HG03439 (cell line): ENCODE measurements around the gene MAPK6.

ENCODE experiments used
- ATAC-seq: cut with Tn5 transposase; IDR thresholded peaks from one replicate; pipeline ENCODE4 v1.9.1; 2021; ENCODE audit warnings: mild to moderate bottlenecking, moderate library complexity; ENCODE audit not compliant: unreplicated experiment

MAPK6 gene

GRCh38 chr15:52010633-52011595 is 8.1 kb upstream of the MAPK6 start:
- ATAC-seq: no peak

GRCh38 chr15:52011711-52012144 is 7.3 kb upstream of the MAPK6 start:
- ATAC-seq: no peak

GRCh38 chr15:52012210-52012609 is 6.8 kb upstream of the MAPK6 start:
- ATAC-seq: no peak

DNA sequence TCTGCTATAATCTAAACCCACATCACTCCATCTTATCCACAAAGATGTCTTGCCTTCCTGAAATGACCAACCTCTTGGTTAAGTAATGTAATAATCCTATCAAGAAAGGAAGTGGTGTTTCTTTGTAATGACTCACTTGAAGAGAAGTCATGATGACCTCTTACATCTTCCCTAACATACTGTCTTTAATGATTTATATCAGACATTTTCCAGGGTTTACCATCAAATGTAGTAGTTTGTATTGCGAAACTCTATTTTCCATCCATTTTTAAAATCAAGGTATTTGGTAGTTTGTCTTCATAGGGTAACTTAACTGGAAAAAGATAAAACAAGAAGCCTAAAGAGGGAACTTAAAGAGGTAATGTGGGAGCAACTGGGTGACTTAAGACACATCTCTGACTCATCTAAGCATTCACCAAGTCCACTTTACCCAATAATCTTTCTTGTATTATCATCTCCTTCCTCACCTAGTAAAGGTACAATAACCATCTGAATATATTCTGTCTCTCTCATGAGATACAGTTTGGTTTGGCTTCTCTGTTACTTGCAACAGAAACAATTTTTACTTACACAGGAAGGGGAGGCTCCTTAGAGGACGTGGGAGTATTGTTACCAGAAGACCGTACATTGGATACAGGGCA is 5.7 kb upstream of the MAPK6 start:
- no peak for ATAC-seq

- no peak for ATAC-seq
Observed at GRCh38 chr15:52014616-52015015, 4.4 kb upstream of the MAPK6 start.

DNA sequence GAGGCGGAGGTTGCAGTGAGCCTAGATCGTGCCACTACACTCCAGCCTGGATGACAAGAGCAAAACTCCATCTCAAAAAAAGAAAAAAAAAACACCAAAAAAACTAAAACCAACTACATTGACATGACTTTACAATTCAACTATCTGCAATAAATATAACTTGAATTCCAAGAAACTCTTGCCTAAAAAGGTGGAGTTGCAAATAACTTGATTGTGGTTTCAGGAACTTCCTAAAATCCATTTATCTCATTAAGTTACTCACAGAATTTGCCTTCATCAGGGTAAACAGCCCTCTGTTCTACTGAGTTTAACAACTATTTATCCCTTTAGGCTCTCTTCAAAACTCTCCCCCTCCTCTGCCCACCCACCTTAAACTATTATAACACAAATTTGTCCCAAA is 2.7 kb upstream of the MAPK6 start:
- ATAC-seq: no peak

DNA sequence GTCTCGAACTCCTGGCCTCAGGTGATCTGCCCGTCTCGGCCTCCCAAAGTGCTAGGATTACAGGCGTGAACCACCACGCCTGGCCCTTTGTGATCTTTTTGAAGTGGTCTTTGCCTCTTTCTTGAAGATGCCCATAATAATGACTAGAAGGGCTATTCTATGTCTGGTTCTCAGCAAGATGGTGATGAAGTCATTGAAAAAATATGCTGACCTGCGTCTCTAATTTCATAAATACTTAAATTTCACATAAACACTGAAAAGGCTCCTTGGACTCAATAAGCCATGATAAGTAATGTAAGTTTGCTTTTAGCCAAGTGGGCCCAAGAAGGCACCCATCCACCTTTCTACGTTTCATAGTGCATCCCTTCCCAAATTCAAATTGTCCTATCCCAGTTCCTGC is 775 bp upstream of the MAPK6 start:
- ATAC-seq: no peak

GRCh38 chr15:52019394-52020220 is 588 bp downstream of the MAPK6 start:
- ATAC-seq: peak; percentile 55

GRCh38 chr15:52020221-52021085 is 1.4 kb downstream of the MAPK6 start:
- ATAC-seq: no peak

DNA sequence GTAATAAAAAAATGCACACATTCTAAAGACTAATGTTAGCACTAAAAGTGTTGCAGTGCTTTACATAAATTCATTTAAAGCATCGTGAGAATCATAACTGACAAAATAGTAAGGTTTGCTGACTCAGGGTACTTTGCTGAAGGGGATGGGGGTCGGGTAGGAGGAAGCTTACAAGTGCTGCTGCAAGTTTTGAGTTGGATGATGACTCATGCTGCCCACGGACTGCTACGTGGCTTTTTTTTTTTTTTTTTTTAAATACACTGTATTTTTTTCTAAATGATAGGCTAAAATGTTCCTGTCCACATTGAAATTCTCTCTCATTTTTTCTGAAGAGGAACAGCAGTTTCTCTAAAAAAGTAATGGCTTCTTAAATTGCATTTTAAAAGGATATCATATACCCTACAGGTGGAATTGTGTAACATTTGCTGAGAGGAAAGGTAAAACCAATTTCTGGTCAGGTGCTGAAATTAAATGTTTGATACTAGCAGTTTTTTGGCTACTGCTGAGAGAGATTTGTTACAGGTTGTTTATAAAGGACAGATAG is 2.2 kb downstream of the MAPK6 start:
- ATAC-seq: no peak

DNA sequence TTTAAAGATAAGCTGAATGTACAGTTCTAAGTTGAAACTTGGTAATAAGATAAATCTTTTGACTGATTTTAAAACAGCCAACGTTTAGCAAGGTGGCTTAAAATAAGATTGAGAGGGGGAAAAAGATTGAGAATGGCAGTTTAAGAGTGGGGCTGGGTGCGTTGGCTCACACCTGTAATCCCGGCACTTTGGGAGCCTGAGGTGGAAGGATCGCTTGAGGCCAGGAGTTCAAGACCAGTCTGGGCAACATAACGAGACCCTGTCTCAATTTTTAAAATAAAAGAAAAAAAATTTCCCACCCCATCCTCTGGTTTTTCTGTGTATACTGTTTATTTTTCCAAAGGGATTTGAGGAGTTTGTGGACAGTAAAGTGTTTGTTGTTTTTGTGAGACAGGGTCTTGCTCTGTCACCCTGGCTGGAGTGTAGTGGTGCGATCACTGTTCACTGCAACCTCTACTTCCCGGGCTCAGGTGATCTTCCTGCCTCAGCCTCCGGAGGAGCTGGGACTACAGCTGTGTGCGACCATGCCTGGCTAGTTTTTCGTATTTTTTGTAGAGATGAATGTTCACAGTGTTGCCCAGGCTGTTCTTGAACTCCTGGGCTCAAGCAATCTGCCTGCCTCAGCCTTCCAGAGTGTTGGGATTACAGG is 3.0 kb downstream of the MAPK6 start:
- ATAC-seq: no peak

DNA sequence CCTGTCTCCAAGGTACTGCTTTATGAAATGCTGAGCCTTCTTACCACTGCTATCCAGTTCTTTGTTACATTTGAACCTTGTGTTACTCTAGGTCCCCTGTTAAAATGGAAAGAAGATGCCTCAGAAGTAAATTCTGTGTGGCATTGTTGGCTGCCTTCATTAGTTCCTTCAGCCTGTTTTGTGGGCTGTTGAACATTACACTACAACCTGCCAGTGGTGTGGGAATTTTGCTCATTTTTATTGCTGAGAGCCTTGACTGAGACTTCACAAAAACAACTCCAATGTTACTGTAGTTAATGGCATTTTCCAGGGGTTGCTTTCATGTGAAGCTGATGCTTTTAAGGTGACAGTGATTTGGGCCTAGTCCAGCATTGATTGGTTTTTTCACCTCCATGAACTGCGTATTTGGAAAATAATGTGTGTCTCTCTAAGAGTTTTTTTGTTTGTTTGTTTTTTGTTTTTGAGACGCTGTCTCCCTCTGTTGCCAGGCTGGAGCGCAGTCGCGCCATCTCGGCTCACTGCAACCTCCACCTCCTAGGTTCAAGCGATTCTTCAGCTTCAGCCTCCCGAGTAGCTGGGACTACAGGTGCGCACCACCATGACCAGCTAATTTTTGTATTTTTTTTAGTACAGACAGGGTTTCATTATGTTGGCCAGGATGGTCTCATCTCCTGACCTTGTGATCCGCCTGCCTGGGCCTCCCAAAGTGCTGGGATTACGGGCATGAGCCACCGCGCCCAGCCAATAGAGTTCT is 4.3 kb downstream of the MAPK6 start:
- ATAC-seq: no peak

GRCh38 chr15:52028431-52029093 is 9.5 kb downstream of the MAPK6 start:
- ATAC-seq: no peak

- no peak for ATAC-seq
Observed at GRCh38 chr15:52030010-52030409, 11.0 kb downstream of the MAPK6 start.

DNA sequence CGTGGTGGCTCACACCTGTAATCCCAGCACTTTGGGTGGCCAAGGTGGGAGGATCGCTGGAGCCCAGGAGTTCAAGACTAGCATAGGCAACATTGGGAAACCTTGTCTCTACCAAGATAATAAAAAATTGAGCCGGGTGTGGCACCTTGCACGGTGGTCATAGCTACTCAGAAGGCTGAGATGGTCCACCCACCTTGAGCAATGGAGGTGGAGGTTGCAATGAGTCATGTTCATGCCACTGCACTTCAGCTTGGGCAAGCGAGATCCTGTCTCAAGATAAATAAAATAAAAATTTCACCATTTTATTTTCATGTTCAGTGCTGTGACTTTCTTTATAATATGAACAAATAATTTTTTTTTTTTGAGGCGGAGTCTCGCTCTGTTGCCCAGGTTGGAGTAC is 12.5 kb downstream of the MAPK6 start:
- no peak for ATAC-seq

GRCh38 chr15:52037889-52038505 is 19.0 kb downstream of the MAPK6 start:
- ATAC-seq: no peak

DNA sequence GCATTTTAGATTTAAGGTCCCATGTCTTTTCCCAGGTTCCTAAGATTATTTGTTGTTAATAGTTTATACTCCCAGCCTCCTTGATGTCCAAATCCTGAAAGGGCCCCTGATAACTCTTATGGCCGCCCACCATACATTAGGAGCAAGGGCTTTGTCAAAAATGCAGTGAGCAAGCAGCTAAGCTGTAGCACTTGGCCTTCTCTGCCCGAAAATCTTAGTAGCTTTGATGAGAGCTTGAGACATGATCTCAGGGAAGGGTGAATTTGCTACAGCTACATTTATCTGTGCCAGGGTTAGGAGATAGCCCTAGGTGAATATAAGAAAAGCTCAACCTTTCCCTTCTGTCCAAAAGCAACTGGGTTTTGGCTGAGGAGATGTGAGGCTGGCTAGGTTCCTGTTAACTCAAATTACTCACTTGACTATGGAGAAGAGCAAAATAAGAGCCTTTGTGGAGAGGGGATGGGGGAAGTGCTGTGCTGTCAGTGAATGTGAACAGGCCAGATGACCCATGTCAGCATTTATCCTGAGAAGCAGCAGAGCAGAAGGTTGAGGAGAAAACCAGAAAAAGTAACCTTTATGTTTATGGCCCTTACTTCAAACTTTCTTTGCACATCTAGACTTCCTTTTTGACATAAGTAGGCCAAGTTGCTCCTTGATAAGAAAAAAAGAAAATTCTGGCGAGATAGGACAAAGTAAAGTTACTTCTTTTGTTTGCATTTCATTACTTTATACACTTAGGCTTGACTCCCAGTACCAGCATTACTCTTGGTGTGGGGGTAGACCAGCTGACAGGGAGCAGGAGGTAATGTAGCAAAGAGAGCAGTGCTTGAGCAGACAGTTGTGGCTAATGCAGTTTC is 21.1 kb downstream of the MAPK6 start:
- no peak for ATAC-seq
